SKM-1 (cell line): ENCODE data around the gene ERFL.

ENCODE experiments used
- DNase-seq: peaks from one replicate; lab custom pipeline; 2025; ENCODE audit not compliant: unreplicated experiment; lab: John Stamatoyannopoulos, UW

ERFL gene

DNA sequence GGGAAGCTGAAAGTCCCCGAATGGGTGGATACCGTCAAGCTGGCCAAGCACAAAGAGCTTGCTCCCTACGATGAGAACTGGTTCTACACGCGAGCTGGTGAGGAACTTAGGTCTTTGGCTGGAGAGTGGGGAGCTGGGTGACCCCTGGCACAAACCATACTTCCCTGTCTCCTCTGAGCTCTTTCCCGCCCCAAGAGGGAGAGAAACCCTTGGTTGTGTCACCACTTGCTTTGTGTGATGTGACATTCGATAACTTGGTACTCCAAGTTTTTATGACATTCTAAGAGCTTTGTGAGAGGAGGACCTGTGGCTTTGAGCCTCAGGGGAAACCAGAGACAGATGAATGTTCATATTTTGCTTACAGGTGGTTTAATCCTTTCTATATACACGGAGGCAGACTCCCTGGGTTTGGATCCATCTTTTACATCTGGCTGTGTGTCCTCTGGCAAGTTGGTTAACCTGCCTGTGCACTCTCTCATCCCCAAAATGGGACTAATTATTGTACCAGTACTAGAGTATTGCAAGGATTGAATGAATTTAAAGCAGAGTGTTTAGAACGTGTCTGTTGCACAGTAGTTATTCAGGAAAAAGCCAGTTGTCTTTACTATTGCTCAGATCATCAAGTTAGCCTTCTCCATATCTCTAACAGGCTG is 67.0 kb downstream of the ERFL start:
- DNase-seq = no peak

DNA sequence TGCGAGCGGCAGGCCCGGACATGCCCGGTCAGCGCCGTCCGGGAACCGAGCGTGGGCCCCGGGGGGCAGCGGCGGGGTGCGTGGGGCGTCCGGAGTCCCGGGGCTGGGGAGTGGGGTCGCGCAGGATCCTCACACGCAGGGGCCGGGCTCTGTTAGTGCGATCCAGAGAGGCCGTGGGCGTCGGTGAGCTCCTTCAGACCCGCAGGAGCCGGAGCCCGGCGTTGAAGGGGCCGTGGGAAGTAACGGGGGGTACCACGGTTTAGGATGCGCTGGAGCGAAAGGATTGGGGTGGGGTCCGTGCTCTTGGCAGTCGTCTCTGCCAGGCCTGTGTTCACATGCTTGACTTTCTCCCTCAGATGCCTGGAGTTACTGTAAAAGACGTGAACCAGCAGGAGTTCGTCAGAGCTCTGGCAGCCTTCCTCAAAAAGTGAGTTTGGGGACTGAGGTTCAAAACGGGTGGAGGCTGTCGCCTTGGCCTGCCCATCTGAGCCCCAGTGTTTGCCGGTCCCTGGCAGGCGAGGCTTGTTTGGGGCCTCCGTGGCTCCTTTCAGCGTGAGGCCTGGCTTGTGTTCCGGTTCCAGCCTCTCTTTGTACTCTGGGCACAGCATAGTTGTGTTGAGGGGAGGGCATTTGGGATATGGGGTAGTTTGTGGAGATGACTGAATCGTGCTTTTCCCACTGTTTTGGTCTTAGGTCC is 67.7 kb downstream of the ERFL start:
- no peak for DNase-seq

DNA sequence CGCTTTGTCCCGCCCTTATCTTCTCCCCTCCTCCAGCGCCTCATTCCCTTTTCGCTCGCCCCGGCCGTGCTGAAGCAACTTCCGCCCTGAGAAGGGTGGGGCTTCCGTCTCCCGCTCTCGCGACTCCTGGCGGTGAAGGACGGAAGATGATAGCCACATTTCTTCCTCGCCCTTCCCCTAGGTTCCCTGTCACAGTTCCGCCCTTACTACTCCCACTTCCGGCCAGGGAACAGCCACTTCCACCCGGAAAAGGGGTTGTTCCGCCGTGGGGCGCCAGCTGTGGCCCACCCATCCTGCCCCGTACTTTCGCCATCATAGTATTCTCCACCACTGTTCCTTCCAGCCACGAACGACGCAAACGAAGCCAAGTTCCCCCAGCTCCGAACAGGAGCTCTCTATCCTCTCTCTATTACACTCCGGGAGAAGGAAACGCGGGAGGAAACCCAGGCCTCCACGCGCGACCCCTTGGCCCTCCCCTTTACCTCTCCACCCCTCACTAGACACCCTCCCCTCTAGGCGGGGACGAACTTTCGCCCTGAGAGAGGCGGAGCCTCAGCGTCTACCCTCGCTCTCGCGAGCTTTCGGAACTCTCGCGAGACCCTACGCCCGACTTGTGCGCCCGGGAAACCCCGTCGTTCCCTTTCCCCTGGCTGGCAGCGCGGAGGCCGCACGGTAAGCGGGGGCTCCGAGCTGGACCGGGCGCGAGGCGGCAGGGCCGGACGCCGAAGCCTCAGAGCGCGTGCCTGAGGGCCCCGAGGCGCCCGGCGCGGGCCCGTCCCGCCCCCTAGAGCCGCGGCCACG is 68.4 kb downstream of the ERFL start, which contains the start of gene RPS19:
Gene RPS19 (plus strand): TSS at position 638 of the 801 bp plus-strand sequence. CDS start 520 bp downstream, outside the sequence.
- peak; percentile 79 for DNase-seq

DNA sequence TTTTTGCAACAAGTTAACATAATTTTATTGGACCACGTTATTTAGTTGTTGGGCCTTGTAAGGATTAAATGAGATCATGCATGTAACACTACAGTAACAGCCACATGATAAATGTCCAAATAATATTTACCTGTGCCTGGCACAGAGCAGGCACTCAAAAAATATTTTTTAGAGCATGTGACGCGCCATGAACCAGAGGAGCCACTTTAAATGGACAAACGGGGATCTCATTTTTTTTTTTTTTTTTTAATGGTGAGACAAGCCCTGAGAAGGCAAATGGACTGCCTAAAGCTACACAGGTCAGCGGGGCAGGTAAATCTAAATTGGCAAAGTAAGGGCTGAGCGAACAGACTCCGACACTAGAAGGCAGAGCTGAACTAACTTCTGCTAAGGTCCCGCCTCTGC is 69.0 kb downstream of the ERFL start:
- DNase-seq = no peak
